NCI-H524 treated with DMSO at 0.1 percent for 48 hours (cell line): ENCODE measurements around the gene RTRAF.

ENCODE experiments used
- DNase-seq: peaks from one replicate; lab custom pipeline; 2025; lab: John Stamatoyannopoulos, UW

RTRAF gene

DNA sequence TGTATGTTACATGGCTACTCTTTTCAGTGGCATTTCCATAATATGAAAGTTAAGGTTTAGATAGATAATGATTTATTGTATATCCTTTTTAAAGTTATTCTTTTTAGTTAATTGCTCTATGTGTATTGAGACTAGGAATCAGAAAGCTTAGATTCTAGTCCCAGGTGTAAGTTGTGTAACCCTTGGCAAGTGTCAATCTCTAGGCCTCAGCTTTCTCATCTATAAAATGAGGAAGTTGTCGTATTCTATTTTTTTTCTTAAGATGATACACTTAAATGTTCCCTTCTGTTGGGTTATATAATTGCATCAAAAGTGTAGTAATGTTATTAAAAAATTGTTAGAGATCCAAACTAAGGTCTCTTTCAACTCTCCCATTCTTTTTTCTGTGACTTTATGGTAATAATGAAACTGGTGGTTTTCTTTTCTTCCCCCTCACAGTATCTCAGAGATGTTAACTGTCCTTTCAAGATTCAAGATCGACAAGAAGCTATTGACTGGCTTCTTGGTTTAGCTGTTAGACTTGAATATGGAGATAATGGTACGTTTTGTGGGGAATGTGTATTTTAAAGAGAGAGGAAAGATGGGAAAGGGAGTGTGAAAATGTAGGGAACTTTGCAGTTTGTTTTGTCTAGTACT, 4.1 kb downstream of the RTRAF start:
- DNase-seq = no peak

DNA sequence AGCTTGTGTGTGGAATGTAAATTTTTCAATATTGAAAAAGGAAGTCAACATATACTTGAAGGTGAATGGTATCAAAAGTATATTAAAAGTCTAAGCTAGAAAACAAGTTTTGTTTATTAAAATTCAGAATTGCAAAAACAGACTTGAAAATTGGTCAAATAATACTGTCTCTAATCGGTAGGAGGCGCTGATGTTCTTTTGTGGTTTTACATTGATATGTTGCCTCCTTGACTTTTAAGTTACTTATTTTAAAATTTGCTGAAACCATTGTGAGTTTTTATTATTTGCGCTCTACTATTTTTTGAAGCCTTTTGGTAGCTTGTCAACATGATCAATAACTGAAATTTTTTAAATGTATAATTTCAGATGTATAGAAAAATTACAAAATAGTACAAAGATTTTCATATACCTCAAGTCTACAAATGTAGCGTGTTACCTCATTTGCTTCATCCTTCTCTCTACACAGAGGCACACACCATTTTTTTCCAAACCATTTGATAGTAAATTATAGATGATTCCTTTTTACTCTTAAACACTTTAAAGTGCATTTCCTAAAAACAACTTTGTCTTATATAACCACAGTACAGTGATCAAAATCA, 6.9 kb downstream of the RTRAF start:
- DNase-seq = no peak

DNA sequence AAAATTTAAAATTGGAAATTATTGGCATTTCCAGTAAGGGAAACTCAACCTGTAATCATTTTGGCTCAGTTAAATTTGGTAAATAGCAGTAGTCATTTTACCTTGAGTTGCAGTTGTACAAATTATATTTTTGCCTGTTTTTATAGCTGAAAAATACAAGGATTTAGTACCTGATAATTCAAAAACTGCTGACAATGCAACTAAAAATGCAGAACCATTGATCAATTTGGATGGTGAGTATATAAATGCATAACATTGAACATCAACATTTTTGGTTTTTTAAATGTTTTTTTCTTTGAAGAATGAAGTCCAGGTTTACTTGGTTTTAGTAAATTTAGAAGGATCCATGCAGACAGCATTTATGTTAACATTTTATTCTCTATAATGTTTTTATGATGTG, 9.0 kb downstream of the RTRAF start:
- DNase-seq = no peak

DNA sequence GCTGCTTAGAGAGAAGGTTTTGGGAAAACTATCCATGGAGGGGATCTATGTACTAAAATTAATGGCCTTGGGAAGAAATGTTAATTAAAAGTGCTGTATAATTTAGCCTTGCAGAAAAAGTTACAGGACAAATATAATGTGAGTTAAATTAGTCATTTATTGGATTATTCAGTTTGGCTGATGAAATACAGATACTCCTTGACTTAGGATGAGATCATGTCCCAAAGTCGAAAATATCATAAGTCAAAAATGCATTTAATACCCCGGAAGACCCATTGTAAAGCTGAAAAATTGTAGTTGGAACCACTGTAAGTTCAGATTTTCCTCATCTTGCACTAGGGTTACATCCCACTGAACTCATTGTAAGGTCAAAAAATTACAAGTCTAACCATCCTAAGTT, 9.7 kb downstream of the RTRAF start:
- no peak for DNase-seq

DNA sequence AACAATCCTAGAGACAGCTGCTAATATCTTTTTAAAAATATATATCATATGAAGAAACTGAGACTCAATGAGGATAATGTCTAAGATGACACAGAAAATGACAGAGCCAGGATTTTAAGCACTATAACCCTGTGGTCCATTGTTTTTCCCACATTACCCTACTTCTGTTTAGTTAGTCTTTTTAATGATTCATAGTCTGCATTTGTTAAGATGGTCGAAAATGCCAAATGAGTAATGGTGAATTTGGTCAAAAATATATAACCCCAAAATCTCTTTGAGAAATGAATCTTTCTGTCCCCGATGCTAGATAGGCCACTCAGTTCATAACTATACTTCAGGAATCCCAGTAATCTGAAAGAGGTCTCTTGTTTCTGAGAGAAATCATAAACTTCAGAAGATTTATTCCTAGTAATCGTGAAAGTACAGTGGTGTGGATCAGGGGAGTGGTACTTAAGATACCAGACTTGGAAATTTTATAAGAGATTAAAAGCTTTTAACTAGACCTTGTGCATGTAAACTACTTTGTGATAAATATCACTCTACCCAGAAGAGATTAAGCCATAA, 10.8 kb downstream of the RTRAF start:
- no peak for DNase-seq

DNA sequence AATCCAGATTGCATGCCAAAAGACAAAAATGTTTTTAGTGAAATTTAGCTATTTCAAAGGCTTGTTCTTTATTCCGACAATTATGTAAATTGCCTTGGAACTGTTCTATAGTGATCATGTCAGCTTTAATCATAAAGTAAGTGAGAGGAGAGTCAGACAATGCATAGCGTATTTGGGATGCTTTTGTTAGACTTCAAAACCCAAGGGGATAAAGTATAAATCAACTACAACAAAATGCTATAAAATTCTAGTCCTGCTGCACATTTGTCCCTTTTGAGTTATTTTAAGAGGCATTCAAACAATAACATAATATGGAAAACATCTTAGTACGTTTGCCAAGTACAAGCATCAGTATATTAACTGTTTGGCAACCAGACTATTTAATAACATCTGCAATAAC, 11.3 kb downstream of the RTRAF start:
- no peak for DNase-seq

DNA sequence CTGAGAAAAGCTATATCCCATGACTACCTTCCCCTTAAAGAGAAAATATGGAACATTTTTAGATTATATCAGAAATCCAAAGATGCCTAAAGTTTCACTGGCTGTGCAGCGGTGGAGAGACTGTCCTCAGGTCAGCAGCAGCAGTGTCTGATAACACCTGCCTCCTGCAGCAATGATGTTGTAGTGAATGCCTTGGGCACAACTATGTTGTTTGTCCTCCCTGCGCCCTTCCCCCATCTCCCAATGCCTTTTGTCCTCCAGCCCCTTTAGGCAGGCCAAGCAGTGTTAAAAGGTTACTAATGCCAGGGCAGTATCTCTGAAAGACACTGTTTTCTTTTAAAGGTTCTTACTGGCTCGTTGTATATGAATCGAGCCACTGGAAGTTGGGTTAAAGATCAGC, 13.2 kb downstream of the RTRAF start:
- no peak for DNase-seq

DNA sequence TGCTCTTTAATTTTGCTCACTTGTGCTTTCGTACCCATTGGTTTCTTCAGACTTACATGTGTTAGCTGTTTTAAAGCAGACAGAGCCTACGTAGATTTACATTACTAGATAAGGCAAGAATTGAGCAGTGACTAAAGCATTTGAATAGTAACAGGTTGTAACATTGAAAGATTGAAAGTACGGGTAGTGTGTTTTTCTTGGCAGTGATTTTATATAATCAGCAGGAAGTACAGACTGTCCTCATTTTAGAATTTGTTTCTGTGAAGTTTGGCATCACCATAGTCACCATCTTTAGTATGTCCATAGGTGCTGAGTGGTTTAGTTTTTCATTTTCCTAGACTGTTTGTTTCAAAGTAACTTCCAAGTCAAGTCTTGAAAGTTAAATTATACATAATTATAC, 14.0 kb downstream of the RTRAF start:
- no peak for DNase-seq

DNA sequence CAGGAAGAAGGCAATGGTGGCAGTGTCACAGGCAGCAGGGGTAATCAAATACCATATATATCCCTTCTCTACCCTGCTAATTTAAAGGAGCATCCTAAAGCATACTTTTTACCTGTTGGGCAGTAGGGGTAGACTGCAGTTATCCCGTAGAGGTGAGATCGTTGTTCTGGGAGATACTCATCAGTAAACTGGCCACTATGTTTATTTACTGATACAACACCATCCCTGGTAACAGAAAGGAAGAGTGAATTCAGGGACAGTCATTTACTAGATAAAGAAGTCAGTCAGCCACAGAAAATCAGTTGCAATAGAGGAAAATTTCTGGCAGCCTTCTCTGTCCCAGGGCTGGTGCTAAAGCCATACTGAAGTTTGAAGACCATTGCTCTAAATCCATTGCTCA, 16.3 kb downstream of the RTRAF start:
- no peak for DNase-seq

DNA sequence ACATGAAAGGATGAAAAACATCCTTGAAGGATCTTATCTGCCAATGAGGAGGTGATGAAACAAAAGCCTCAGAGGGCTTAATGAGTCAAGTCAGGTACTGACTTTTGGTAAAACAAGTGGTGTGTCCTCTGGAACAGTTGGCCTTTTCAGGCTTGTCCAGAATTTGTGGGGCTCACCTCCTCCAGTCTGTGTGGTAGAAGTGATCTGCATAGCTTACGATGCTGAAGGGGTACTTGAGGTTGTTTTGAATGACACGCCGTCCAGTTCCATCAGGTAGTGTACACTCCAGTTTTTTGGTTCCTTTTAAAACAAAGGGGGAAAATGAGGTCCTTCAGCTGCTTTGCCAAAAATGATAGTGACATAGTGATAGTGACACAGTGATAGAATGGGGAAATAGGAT, 17.0 kb downstream of the RTRAF start:
- no peak for DNase-seq

DNA sequence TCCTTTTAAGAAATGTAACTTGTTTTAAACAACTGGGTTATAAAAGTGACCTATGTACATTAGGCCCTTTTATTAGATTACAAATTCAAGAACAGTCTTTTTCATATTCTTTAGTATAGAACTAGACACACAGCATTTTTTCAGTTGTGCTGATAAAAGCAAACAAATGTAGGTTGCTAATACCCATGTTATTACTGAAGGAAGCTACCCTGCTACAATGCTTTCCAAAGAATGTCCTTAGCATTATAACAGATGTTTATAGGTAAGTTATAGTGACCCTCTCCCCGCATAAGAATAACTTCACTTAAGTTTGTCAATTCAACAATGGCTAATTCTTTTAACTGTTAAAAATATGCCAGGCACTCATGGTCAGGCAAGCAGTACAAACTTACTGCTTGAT, 17.9 kb downstream of the RTRAF start:
- no peak for DNase-seq

DNA sequence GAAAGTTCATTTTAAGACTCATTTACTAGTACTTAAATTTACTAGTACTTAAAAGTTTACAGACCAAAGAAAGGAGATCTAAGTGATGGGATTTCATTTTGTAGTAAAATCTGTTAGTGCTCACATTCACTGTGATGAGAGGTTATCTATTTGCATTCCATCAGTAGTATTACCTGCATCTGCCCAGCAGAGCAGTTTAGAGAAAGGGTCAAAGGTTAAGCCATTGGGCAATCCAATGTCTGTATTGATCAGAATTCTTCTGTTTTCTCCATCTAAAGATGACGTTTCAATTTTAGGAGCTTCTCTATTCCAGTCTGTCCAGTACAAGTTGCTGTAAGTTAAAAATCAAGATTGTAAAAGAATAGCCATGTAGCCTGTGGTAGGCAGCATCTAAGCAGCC, 18.3 kb downstream of the RTRAF start:
- DNase-seq = no peak

DNA sequence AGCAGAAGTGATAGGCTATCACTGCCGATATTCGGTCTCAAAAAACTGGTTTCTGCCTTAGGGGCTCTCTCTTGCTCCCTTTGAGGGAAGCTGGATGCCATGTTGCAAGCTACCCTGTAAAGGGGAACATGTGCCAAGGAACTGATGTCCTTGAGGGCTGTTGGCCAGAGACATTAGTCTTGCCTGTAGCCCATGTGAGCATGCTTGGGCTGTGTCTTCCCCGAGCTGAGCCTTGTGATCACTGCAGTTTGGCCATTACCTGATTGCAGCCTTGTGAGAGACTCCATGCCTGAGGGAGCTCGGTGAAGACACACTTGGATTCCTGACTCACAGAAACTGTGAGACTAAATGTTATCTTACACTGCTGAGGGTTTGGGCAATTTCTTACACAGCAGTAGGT, 18.8 kb downstream of the RTRAF start:
- no peak for DNase-seq

DNA sequence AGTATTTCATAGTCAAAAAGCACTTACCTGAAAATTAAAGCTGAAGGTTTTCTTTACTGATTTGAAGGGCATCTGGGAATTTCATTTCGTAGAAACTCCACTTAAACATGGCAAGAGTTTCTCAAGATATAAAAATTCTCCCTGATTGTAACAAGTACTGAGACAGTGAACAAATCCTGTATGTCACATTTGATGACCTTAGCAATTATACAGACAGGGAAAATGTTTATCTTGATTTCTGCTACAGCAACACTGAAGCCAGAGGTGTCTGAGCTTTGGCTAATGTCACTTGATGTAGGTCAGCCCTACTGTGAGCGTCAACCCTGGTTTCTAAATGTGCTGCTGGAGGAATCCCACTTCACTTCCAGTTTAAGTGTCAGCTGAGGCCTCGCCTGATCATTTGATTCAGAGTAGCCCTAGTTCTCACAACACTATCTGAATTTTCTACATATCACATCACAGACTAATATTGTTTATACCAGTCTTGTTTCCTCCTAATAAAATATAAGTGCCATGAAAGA, 20.9 kb downstream of the RTRAF start:
- no peak for DNase-seq

DNA sequence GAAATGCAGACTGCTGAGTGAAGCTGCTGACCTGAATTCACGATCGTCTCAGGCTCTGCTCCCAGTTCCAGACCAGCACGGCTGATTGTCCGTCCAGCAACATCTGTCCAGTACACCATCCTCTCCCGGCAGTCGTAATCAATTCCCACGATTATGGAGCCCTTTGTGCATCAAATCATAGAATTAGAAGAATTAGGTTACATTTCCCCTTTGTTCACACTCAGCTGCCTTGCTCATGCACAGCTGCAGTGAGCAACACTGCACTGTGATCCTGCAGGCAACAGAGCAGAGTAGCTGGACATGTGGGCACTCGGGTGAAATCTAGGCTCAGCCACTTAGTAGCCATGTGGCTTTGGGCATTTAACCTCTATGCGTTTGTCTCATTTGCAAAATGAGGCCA, 22.2 kb downstream of the RTRAF start:
- no peak for DNase-seq

DNA sequence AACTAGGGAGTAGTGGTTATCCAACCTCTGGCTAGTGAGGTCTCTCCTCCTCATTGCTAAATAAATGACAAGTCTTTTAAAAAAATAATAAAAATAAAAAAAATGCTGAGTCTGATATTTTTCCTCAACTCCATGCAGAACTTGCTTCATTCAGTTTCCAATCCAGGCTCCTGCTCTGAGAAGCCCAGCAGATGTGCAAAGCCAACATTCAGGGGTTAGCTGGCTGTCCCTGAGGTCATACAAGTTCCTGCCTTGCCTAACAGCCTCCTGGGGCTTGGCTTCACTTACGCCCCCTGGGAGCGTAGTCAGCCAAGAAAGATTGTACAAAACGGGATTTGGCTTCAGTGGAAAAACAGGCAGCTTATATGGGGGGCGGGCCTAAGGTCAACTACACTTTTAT, 23.3 kb downstream of the RTRAF start:
- DNase-seq = no peak

DNA sequence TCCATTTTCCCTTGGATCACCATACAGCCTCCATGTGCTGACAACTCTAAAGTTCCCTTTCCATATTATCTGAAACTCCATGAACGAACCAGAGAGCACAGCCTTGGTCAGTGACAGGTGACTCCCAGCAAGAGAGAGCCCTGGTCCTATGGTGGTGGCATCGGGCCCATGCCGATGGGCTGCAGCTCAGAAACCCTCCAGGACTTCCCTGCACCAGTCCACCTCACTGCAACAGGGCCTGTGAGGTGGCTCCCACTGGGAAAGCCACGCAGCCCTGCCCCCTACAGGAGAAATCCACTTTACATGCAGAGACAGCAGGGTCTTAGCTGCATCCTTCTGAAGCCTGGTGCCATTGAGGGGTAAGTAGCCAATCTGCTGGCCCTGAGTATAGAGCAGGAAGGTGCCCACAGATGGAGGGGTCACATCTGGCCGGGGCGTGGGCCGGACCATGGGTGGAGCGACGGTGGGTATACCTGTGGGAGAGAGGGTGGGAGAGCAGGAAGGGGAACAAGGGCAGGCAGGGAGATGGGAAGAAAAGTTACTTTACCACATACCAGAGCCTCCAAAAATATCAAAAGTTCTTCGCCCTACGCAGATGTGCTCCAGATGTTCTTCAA, 24.7 kb downstream of the RTRAF start:
- DNase-seq = no peak

DNA sequence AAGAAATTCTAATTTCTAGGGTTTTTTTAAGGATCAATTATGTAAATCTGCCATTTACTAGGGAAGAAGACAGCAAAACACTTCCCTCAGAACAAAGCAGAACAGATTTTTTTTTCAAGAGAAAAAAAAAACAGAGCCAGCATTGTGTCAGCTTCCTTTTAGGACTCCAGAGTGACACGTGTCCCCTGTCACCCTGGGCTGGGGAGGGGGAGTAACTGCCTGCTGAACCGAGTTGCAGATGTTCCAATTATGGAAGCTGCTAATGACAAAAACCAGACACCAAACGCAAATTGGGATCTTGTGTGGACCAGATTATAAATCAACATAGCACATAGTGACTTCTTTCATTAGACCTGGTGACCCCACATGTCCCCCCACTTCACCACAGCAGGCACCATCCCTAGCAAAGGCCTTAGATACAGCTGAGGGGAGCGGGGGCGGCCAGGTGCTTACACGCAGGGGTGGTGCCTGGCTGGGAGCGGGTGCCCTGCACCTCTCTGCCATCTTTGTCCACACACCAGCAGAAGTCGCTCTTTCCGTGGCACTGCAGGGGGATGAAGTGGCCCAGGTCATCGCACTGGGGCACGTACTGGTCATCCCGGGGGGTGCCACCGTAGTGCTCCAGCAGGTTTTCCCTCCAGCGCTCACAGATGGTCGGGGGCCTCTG, 25.4 kb downstream of the RTRAF start:
- DNase-seq = no peak

DNA sequence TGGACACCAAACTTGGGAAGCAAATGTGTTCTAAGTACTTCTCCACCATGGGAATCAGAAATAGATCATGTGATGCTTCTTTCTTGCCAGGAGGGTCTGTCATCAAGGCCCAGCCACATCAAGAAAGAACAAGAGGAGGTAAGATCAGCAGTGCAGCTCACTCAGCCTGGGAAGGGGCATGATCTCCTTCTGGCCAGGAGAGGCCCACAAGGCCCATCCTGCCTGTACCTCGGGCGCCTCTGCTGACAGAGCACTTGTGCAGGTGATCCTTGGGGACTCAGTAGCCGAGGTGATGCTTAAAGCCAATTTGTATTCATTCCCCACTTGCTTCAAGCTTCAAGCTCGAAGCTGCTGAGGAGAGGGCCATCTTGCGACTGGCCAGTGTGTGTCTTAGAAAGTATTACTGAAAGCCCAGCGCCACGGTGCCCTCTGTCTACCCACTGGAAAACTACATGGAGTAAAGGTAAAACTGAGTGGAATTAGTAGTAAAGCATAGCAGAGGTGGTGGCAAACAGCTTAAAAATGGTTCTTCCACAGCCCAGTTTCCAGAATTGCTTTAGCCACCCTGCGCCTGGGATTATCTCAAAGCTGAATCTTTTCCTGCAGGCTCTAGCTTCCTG, 26.2 kb downstream of the RTRAF start:
- peak; percentile 10 for DNase-seq

DNA sequence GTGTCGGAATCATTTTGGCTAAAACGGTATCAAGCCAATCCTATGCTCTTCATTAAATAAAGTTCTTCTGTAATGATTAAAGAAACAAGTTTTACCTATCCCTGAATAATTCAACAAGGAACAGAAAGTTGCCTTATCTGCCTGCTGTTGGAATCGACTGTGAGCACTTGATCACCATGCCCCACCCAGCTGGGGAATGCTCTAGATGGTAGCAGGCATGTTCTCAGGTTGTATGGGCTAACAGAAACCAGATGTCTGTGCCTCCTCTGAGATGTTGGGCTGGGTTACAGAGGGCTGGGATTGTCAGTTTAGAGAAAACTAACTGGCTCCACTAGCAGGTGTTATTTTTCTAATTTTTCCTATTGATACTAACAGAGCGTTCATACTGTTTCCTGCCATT, 28.9 kb downstream of the RTRAF start:
- DNase-seq = no peak

DNA sequence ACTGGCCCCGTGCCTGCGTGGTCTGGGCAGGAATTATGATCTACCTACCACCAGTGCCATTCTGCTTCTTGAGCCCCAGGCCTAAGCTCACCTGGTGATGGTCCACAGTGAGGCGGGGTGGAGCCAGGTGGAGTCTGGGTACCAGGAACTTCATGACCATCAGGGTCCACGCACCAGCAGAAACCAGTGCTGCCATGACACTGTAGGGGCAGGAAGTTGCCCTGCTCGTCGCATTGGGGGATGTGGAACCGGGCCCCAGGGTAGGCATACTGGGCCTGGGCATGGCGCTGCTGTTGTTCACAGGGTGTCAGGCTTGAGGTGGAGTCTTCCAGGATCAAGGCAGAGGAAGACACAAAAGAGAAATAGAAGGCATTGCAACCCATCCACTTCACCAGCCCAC, 29.6 kb downstream of the RTRAF start:
- no peak for DNase-seq

DNA sequence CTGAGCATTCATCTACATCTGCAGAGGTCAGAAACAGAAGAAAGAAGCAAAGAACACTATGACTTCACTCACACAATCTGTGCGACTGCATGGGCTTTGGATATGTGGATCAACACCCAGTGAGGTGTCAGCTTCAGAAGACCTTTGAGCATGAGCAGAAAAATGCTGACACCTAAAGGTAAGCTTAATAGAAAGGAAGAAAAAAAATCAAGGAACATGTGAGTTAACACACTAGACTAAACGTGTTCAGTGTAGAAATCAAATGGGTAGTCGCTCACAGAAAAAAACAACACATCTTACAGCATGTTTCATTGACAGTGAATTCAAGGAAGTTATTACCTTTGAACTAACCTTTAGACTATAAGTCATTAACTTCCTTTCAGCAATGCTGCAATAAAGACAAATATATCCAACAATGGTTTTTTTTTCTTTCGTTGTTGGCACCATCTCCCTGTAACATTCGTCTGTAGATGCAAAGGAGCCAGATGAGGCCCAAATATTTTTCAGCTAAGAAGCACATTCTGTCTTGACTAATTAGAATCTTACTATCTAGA, 30.9 kb downstream of the RTRAF start:
- DNase-seq = no peak
